HAP-1 (cell line): ENCODE measurements around the gene OTUB2.

Experiments used
- DNase-seq, 2 experiments: peaks; one replicate each; pipeline ENCODE4 v3.0.0-alpha.2; 2016 to 2020; ENCODE audit warnings: low spot score in 2 of 2
- H3K27me3 ChIP-seq: fragments of 250-450 bp; sonication (Bioruptor Pico); 2 replicates; pipeline ENCODE4 v1.5.1; 2020; ENCODE audit warnings: low read depth, mild to moderate bottlenecking, moderate library complexity
- H3K36me3 ChIP-seq: fragments of 250-450 bp; sonication (Bioruptor Pico); replicated peaks from 2 replicates; pipeline ENCODE4 v1.5.1; 2020; ENCODE audit warnings: mild to moderate bottlenecking
- H3K4me1 ChIP-seq: fragments of 250-450 bp; sonication (Bioruptor Pico); 2 replicates; pipeline ENCODE4 v1.5.1; 2020; ENCODE audit warnings: mild to moderate bottlenecking
- H3K4me3 ChIP-seq: fragments of 250-450 bp; sonication (Bioruptor Pico); 2 replicates; pipeline ENCODE4 v1.5.1; 2020; ENCODE audit warnings: mild to moderate bottlenecking, moderate library complexity
- H3K9me3 ChIP-seq: fragments of 250-450 bp; sonication (Bioruptor Pico); 2 replicates; pipeline ENCODE4 v1.5.1; 2020; ENCODE audit warnings: mild to moderate bottlenecking, moderate library complexity
- in situ Hi-C: fragments of 300-500 bp; cut with MboI; formaldehyde crosslinking; loops from 3 replicates; pipeline ENCODE4 v1.14.3; 2020; ENCODE audit warnings: low sequenced_read_pairs, inconsistent platforms, mixed read lengths

Gene OTUB2

GRCh38 chr14:94001501-94002396 lies 24.4 kb upstream of the OTUB2 start:
- Histone ChIP-seq H3K36me3 (no peaks in the 10 kb centered on the region), H3K4me3 (no peak overlapping the region), H3K27me3 (no peaks in the 10 kb centered on the region; the same call in 1 of the 2 replicates), H3K9me3 (no peaks in the 10 kb centered on the region), H3K4me1 (0 out of 2 replicates have a peak, but pooled peaks cover 3% of the 10 kb centered on the region)
- in situ Hi-C loops = loop anchor here (5.0 kb wide), 1 partner anchor 59 kb away; no protein-coding TSS in a partner anchor
- DNase-seq = peak; percentile 64 to 74

GRCh38 chr14:94003397-94003796 lies 22.7 kb upstream of the OTUB2 start:
- H3K4me1 ChIP-seq = 0 out of 2 replicates have a peak, but pooled peaks cover 3% of the 10 kb centered on the region
- in situ Hi-C loops = loop anchor here (5.0 kb wide), 1 partner anchor 61 kb away; no protein-coding TSS in a partner anchor
- H3K9me3 ChIP-seq = no peaks in the 10 kb centered on the region
- no peaks in the 10 kb centered on the region; the same call in 1 of the 2 replicates for H3K27me3 ChIP-seq
- no peak overlapping the region for H3K4me3 ChIP-seq
- no peak for DNase-seq
- H3K36me3 ChIP-seq = no peaks in the 10 kb centered on the region

- Histone ChIP-seq H3K4me1 (0 out of 2 replicates have a peak, but pooled peaks cover 3% of the 10 kb centered on the region), H3K9me3 (no peaks in the 10 kb centered on the region), H3K4me3 (no peak overlapping the region), H3K27me3 (no peaks in the 10 kb centered on the region; the same call in 1 of the 2 replicates), H3K36me3 (no peaks in the 10 kb centered on the region)
- DNase-seq = no peak
- in situ Hi-C loops = loop anchor here (5.0 kb wide), 1 partner anchor 62 kb away; no protein-coding TSS in a partner anchor
Observed at GRCh38 chr14:94004015-94004414, 22.1 kb upstream of the OTUB2 start.

GRCh38 chr14:94005324-94006073 lies 20.6 kb upstream of the OTUB2 start:
- in situ Hi-C loops = no loop called here
- no peaks in the 10 kb centered on the region; the same call in 1 of the 2 replicates for H3K27me3 ChIP-seq
- peak in 1 of 2 experiments; percentile 51 for DNase-seq
- no peaks in the 10 kb centered on the region for H3K36me3 ChIP-seq
- 0 out of 2 replicates have a peak, but pooled peaks cover 3% of the 10 kb centered on the region for H3K4me1 ChIP-seq
- H3K4me3 ChIP-seq = no peak overlapping the region
- no peaks in the 10 kb centered on the region for H3K9me3 ChIP-seq

- Histone ChIP-seq H3K27me3 (no peaks in the 10 kb centered on the region; the same call in 1 of the 2 replicates), H3K4me3 (no peak overlapping the region), H3K9me3 (no peaks in the 10 kb centered on the region), H3K36me3 (no peaks in the 10 kb centered on the region), H3K4me1 (0 out of 2 replicates have a peak, but pooled peaks cover 3% of the 10 kb centered on the region)
- DNase-seq = no peak
- in situ Hi-C loops = no loop called here
Observed at GRCh38 chr14:94008234-94008633, 17.9 kb upstream of the OTUB2 start.

- Histone ChIP-seq H3K27me3 (no peaks in the 10 kb centered on the region; the same call in 1 of the 2 replicates), H3K36me3 (no peaks in the 10 kb centered on the region), H3K4me3 (no peak overlapping the region), H3K4me1 (0 out of 2 replicates have a peak, but pooled peaks cover 3% of the 10 kb centered on the region), H3K9me3 (no peaks in the 10 kb centered on the region)
- no peak for DNase-seq
- in situ Hi-C loops = no loop called here
Observed at GRCh38 chr14:94009767-94010166, 16.4 kb upstream of the OTUB2 start.

- in situ Hi-C loops = no loop called here
Observed at GRCh38 chr14:94010625-94011024, 15.5 kb upstream of the OTUB2 start.

GRCh38 chr14:94011795-94012194 lies 14.3 kb upstream of the OTUB2 start:
- in situ Hi-C loops = no loop called here
- Histone ChIP-seq H3K27me3 (peaks cover 2% of the 10 kb centered on the region; the same call in 1 of the 2 replicates), H3K36me3 (no peaks in the 10 kb centered on the region), H3K9me3 (no peaks in the 10 kb centered on the region), H3K4me1 (no peaks in the 10 kb centered on the region), H3K4me3 (no peak overlapping the region)
- no peak for DNase-seq

More at GRCh38 chr14:94010625-94011024, 15.5 kb upstream of the OTUB2 start:
- Histone ChIP-seq H3K4me3 (no peak overlapping the region), H3K36me3 (no peaks in the 10 kb centered on the region), H3K27me3 (peaks cover 2% of the 10 kb centered on the region; the same call in 1 of the 2 replicates), H3K9me3 (no peaks in the 10 kb centered on the region), H3K4me1 (no peaks in the 10 kb centered on the region)
- no peak for DNase-seq

- Histone ChIP-seq H3K4me3 (no peak overlapping the region), H3K4me1 (no peaks in the 10 kb centered on the region), H3K36me3 (no peaks in the 10 kb centered on the region), H3K9me3 (no peaks in the 10 kb centered on the region), H3K27me3 (peaks cover 2% of the 10 kb centered on the region; the same call in 1 of the 2 replicates)
- no peak for DNase-seq
- in situ Hi-C loops = no loop called here
Observed at GRCh38 chr14:94014382-94014781, 11.8 kb upstream of the OTUB2 start.

GRCh38 chr14:94015223-94015622 lies 10.9 kb upstream of the OTUB2 start:
- no peaks in the 10 kb centered on the region for H3K4me1 ChIP-seq
- in situ Hi-C loops = no loop called here
- H3K4me3 ChIP-seq = no peak overlapping the region
- H3K27me3 ChIP-seq = peaks cover 2% of the 10 kb centered on the region; the same call in 1 of the 2 replicates
- H3K9me3 ChIP-seq = no peaks in the 10 kb centered on the region
- H3K36me3 ChIP-seq = no peaks in the 10 kb centered on the region
- DNase-seq = no peak

GRCh38 chr14:94016446-94016976 lies 9.6 kb upstream of the OTUB2 start:
- Histone ChIP-seq H3K9me3 (no peaks in the 10 kb centered on the region), H3K4me1 (no peaks in the 10 kb centered on the region), H3K27me3 (peaks cover 2% of the 10 kb centered on the region; the same call in 1 of the 2 replicates), H3K36me3 (no peaks in the 10 kb centered on the region), H3K4me3 (no peak overlapping the region)
- no peak for DNase-seq
- in situ Hi-C loops = no loop called here

GRCh38 chr14:94018308-94018707 lies 7.8 kb upstream of the OTUB2 start:
- Histone ChIP-seq H3K36me3 (no peaks in the 10 kb centered on the region), H3K9me3 (no peaks in the 10 kb centered on the region), H3K4me3 (no peak overlapping the region), H3K27me3 (peaks cover 2% of the 10 kb centered on the region; the same call in 1 of the 2 replicates), H3K4me1 (0 out of 2 replicates have a peak, but pooled peaks cover 2% of the 10 kb centered on the region)
- DNase-seq = no peak
- in situ Hi-C loops = no loop called here

- Histone ChIP-seq H3K36me3 (no peaks in the 10 kb centered on the region), H3K4me1 (0 out of 2 replicates have a peak, but pooled peaks cover 2% of the 10 kb centered on the region), H3K27me3 (peaks cover 2% of the 10 kb centered on the region; the same call in 1 of the 2 replicates), H3K9me3 (no peaks in the 10 kb centered on the region), H3K4me3 (no peak overlapping the region)
- in situ Hi-C loops = no loop called here
- DNase-seq = no peak
Observed at GRCh38 chr14:94019329-94019728, 6.8 kb upstream of the OTUB2 start.
